Activated CD8-positive, alpha-beta T cell treated with anti-CD3 and anti-CD28 coated beads, Interleukin-2, amount 10 ng/mL, durations not matched to agents 7 days and 5 days (primary cell): ENCODE measurements around the gene RNF10. TPM values are rescaled to one million over a fixed set of nuclear protein-coding genes. Genes with fewer than 3 reads are reported as not detected.

Source experiments
- ATAC-seq: fragments of 150-1000 bp; cut with Tn5 transposase; one replicate; pipeline ENCODE4 v1.10.0; 2021; ENCODE audit warnings: moderate library complexity
- CTCF ChIA-PET: fragments of 350-600 bp; sonication (Branson Sonifier 250); formaldehyde crosslinking; loops from one replicate; lab custom pipeline; 2021; ENCODE audit warnings: antibody characterized with exemption; lab: Charles Lee
- POLR2A ChIA-PET: fragments of 350-600 bp; sonication (Branson Sonifier 250); formaldehyde crosslinking; loops from one replicate; lab custom pipeline; 2021; ENCODE audit warnings: antibody characterized with exemption; lab: Charles Lee
- DNase-seq: peaks from one replicate; pipeline ENCODE4 v3.0.0-alpha.2; 2020
- H3K27ac Mint-ChIP-seq: one replicate; pipeline ENCODE4 v1.8.0; 2021; ENCODE audit warnings: mild to moderate bottlenecking, mixed read lengths
- H3K27me3 Mint-ChIP-seq: one replicate; pipeline ENCODE4 v1.8.0; 2021; ENCODE audit warnings: low read depth, mixed read lengths
- H3K36me3 Mint-ChIP-seq: one replicate; pipeline ENCODE4 v1.8.0; 2021; ENCODE audit warnings: low read depth, mixed read lengths
- H3K4me1 Mint-ChIP-seq: one replicate; pipeline ENCODE4 v1.8.0; 2021; ENCODE audit warnings: low read depth, mixed read lengths
- H3K4me3 Mint-ChIP-seq: one replicate; pipeline ENCODE4 v1.8.0; 2021; ENCODE audit warnings: mild to moderate bottlenecking, mixed read lengths
- H3K9me3 Mint-ChIP-seq: one replicate; pipeline ENCODE4 v1.8.0; 2022; ENCODE audit warnings: mixed read lengths; ENCODE audit not compliant: insufficient read depth
- total RNA-seq, 2 experiments: library from RNA; stranded (reverse); gene quantifications; one replicate each; pipeline ENCODE4 v1.2.3, GENCODE V29; 2021

RNF10 gene
- total RNA-seq, 2 experiments from 2014 or later: 192 to 204 TPM

- Mint-ChIP-seq H3K27me3 (peaks cover 23% of the 10 kb centered on the region), H3K9me3 (no peaks in the 10 kb centered on the region), H3K36me3 (no peaks in the 10 kb centered on the region), H3K27ac (no peak overlapping the region), H3K4me3 (no peak overlapping the region), H3K4me1 (no peaks in the 10 kb centered on the region)
- ChIA-PET POLR2A (interaction anchor here (0.6 kb wide), 1 partner anchor 60 kb away, joined by 5 read pairs; no protein-coding TSS in a partner anchor), CTCF (interaction anchor here (0.6 kb wide), 1 partner anchor 73 kb away, joined by 3 read pairs; no protein-coding TSS in a partner anchor)
- no peak for DNase-seq
- ATAC-seq: no peak
Measured at GRCh38 chr12:120618954-120619615, 84.9 kb downstream of the RNF10 start.

GRCh38 chr12:120620624-120621023 is 86.5 kb downstream of the RNF10 start:
- no peak overlapping the region for H3K27ac Mint-ChIP-seq
- no peak overlapping the region for H3K4me3 Mint-ChIP-seq
- no peaks in the 10 kb centered on the region for H3K4me1 Mint-ChIP-seq
- ChIA-PET CTCF (no interaction called here), POLR2A (no interaction called here)
- no peak for ATAC-seq
- DNase-seq: no peak
- H3K27me3 Mint-ChIP-seq: peaks cover 23% of the 10 kb centered on the region
- H3K36me3 Mint-ChIP-seq: no peaks in the 10 kb centered on the region
- no peaks in the 10 kb centered on the region for H3K9me3 Mint-ChIP-seq

GRCh38 chr12:120625557-120626419 is 91.6 kb downstream of the RNF10 start:
- no peak for ATAC-seq
- no peaks in the 10 kb centered on the region for H3K36me3 Mint-ChIP-seq
- H3K4me1 Mint-ChIP-seq: no peaks in the 10 kb centered on the region
- ChIA-PET CTCF (interaction anchor here (0.6 to 11.5 kb wide), 8 partner anchors 19 to 487 kb away, joined by 3 to 75 read pairs (median 3); partner anchors contain the start of gene POP5), POLR2A (no interaction called here)
- H3K27me3 Mint-ChIP-seq: peaks cover 7% of the 10 kb centered on the region
- H3K27ac Mint-ChIP-seq: no peak overlapping the region
- H3K9me3 Mint-ChIP-seq: no peaks in the 10 kb centered on the region
- no peak overlapping the region for H3K4me3 Mint-ChIP-seq
- peak; percentile 27 for DNase-seq

Other genes starting within 250 kb of the RNF10 start
- gene RNU4-2, start 242.5 kb upstream of the RNF10 start, total RNA-seq: 1,000 to 10,000 TPM; 1,982 to 3,332 TPM
- 1,000 to 10,000 TPM; 1,409 to 2,335 TPM for gene RNU4-1, start 241.1 kb upstream of the RNF10 start, total RNA-seq
- 1 to 10 TPM; 1.2 to 1.4 TPM for gene SIRT4, start 232.0 kb upstream of the RNF10 start, total RNA-seq
- not detected for gene PLA2G1B, start 206.6 kb upstream of the RNF10 start, total RNA-seq
- not detected for gene MSI1, start 165.2 kb upstream of the RNF10 start, total RNA-seq
- 100 to 1,000 TPM; 337 to 351 TPM for gene COX6A1, start 96.2 kb upstream of the RNF10 start, total RNA-seq
- gene TRIAP1, start 88.0 kb upstream of the RNF10 start, total RNA-seq: 10 to 100 TPM; 36.2 to 40.9 TPM
- 10 to 100 TPM; 25.4 to 31.9 TPM for gene GATC, start 87.9 kb upstream of the RNF10 start, total RNA-seq
- gene SRSF9, start 64.6 kb upstream of the RNF10 start, total RNA-seq: 100 to 1,000 TPM; 199 to 219 TPM
- gene DYNLL1, start 38.2 kb upstream of the RNF10 start, total RNA-seq: 100 to 1,000 TPM; 273 to 275 TPM
- gene COQ5, start 5.2 kb upstream of the RNF10 start, total RNA-seq: 10 to 100 TPM; 28.6 to 30.6 TPM
- 10 to 100 TPM; 63.3 to 64.0 TPM for gene POP5, start 47.0 kb downstream of the RNF10 start, total RNA-seq
- under 1 TPM in 1 of 2 experiments, not detected in 1; 0.34 TPM for gene CABP1, start 106.3 kb downstream of the RNF10 start, total RNA-seq
- 100 to 1,000 TPM in 1 of 2 experiments, 10 to 100 TPM in 1; 95.0 to 102 TPM for gene MLEC, start 152.8 kb downstream of the RNF10 start, total RNA-seq
- gene UNC119B, start 176.1 kb downstream of the RNF10 start, total RNA-seq: 10 to 100 TPM; 18.5 to 18.9 TPM
- 10 to 100 TPM; 18.6 to 19.1 TPM for gene ACADS, start 191.5 kb downstream of the RNF10 start, total RNA-seq